Measurements from ENCODE around the gene LRRC74B. TPM values are rescaled to one million over a fixed set of nuclear protein-coding genes. Genes with fewer than 3 reads are reported as not detected.
A peak's percentile ranks its signal among the peaks of the same experiment; 100 is the strongest.

Gene LRRC74B
- total RNA-seq, 1 donor from 2014 or later = not detected

- Mint-ChIP-seq H3K9me3 (ENCODE audit: unreplicated experiment) (peaks cover 12% of the 10 kb centered on the region), H3K27me3 (ENCODE audit: unreplicated experiment) (peaks cover 11% of the 10 kb centered on the region), H3K27ac (ENCODE audit: unreplicated experiment) (peak overlapping the region; percentile 55), H3K36me3 (ENCODE audit: unreplicated experiment) (no peaks in the 10 kb centered on the region), H3K4me1 (ENCODE audit: low read depth, unreplicated experiment) (peaks cover 11% of the 10 kb centered on the region), H3K4me3 (ENCODE audit: unreplicated experiment) (no peak overlapping the region)
- DNase-seq = no peak
- TF ChIP-seq CTCF (IDR thresholded peaks at IDR 0.05; ENCODE audit: partially characterized antibody, unreplicated experiment) = no peak
Measured at GRCh38 chr22:21028277-21029251, 17.2 kb upstream of the LRRC74B start.

GRCh38 chr22:21029486-21030025 lies 16.2 kb upstream of the LRRC74B start:
- no peak for DNase-seq
- Mint-ChIP-seq H3K9me3 (ENCODE audit: unreplicated experiment) (peaks cover 12% of the 10 kb centered on the region), H3K4me1 (ENCODE audit: low read depth, unreplicated experiment) (peaks cover 11% of the 10 kb centered on the region), H3K27me3 (ENCODE audit: unreplicated experiment) (peaks cover 13% of the 10 kb centered on the region), H3K4me3 (ENCODE audit: unreplicated experiment) (peak overlapping the region; percentile 20), H3K27ac (ENCODE audit: unreplicated experiment) (peak overlapping the region; percentile 55), H3K36me3 (ENCODE audit: unreplicated experiment) (no peaks in the 10 kb centered on the region)
- TF ChIP-seq CTCF (IDR thresholded peaks at IDR 0.05; ENCODE audit: partially characterized antibody, unreplicated experiment) = no peak

- Mint-ChIP-seq H3K9me3 (ENCODE audit: unreplicated experiment) (peaks cover 12% of the 10 kb centered on the region), H3K36me3 (ENCODE audit: unreplicated experiment) (no peaks in the 10 kb centered on the region), H3K27ac (ENCODE audit: unreplicated experiment) (no peak overlapping the region), H3K27me3 (ENCODE audit: unreplicated experiment) (peaks cover 14% of the 10 kb centered on the region), H3K4me1 (ENCODE audit: low read depth, unreplicated experiment) (peaks cover 11% of the 10 kb centered on the region), H3K4me3 (ENCODE audit: unreplicated experiment) (no peak overlapping the region)
- TF ChIP-seq CTCF (IDR thresholded peaks at IDR 0.05; ENCODE audit: partially characterized antibody, unreplicated experiment) = no peak
- no peak for DNase-seq
Measured at GRCh38 chr22:21030032-21030431, 15.7 kb upstream of the LRRC74B start.

GRCh38 chr22:21030621-21031544 lies 14.9 kb upstream of the LRRC74B start:
- no peak overlapping the region for H3K27ac Mint-ChIP-seq (ENCODE audit: unreplicated experiment)
- H3K4me3 Mint-ChIP-seq (ENCODE audit: unreplicated experiment) = peak overlapping the region; percentile 57
- DNase-seq = no peak
- H3K9me3 Mint-ChIP-seq (ENCODE audit: unreplicated experiment) = peaks cover 12% of the 10 kb centered on the region
- H3K4me1 Mint-ChIP-seq (ENCODE audit: low read depth, unreplicated experiment) = peaks cover 11% of the 10 kb centered on the region
- TF ChIP-seq CTCF (IDR thresholded peaks at IDR 0.05; ENCODE audit: partially characterized antibody, unreplicated experiment) = no peak
- H3K36me3 Mint-ChIP-seq (ENCODE audit: unreplicated experiment) = no peaks in the 10 kb centered on the region
- H3K27me3 Mint-ChIP-seq (ENCODE audit: unreplicated experiment) = peaks cover 12% of the 10 kb centered on the region

All from glutamatergic neuron (in vitro differentiated cells).